T-helper 9 cell (primary cell): Measurements from ENCODE around the gene TBC1D4.
"Not testable (repeated sequence)": the region's sequence is repeated elsewhere in the genome, so short reads cannot be mapped to it uniquely, and the experiment has no call there.

Experiments used
- DNase-seq: peaks from one replicate; pipeline ENCODE4 v3.0.0-alpha.2; 2020

The TBC1D4 gene

DNA sequence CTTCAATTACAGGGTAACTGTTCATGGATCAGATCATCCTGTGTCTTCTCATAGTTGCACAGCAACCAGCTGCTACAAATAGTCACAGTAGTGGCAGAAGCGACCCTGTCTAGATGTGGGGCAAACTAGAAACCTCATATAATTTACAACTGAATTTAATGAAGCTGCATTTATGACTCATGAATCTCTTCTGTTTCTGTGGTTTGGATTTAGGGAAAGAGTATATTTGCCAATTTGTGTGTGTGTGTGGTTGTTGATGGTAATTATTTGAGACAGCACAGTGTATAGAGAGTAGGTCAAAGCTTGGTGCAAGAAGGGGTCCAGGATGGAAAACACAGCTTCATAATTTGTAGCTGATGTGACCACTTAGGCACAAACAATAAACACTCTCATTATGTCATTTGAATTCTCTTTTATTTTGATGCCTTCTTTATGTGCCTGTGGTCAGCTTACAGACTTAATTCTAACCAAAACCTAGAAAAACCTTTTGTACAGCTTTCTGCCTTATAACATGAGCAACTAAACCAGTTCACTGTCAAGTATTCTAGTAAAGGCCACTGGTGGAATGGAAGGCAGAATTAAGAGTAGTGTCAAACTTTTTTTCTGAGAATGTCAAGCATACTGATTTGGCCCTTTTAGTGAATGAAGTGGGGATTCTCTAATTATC lies 218.1 kb downstream of the TBC1D4 start:
- DNase-seq, result no peak

DNA sequence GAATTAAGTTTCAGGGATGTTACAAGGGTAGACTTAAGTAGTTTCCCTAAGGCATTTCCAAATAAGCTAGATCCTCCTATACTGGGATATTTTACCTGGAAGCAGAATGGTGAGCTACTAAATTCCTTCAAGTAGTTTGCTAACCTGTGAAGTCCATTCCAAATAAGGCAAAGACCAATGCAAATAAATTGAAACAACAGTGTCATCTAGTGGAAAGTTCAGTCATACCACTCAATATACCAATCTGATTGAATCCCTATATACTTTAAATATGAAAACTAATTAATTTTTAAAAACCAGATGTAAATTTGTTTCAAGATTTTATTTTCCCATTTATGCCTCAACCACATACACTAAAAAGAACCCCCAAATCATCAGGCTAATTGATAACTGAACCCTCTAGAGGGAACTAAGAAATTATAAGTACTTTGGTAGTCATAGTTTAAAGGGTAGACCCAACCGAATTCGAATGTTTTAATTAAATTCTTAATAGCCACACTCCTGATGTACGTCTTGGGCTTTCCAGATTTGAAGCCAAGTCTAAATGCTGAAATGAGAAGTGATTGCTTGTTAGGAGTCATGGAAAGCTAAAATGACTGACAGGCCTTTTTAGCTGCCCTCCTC lies 223.7 kb downstream of the TBC1D4 start:
- no peak for DNase-seq

DNA sequence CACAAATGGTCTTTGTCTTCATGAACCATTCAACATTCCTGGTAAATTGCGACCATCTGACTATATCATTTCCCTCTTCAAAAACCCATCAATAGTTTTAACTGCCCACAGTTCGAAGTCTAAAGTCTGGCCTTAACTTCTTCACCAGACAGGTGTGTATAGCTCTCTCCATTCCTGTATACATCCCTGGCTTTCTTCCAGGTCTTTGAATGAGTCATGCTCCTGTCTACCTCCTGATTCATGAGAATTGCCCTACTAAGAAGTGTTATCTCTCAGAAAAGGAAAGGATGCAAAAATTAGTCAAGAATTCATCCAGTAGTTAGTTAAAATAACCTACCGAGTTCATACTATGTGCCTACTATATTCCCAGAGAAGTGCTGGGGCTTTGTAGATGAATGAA lies 225.0 kb downstream of the TBC1D4 start:
- no peak for DNase-seq

DNA sequence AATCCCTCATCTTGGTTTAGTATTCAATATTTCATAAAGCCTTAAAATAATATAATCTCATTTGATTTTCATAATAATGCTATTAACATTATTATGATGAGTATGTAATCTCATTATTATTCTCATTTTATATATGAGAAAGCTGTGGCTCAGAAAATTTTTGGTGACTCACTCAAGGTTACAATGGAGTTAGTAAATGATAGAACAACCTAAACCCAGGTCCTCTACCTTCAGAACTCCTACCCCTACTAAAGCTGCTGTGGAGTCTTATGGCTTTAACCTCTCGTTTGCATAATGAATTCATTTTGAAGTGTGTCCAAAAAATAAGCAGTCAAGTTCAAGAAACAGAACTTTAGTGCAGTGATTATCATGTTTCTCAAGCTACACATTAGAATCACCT lies 226.3 kb downstream of the TBC1D4 start:
- DNase-seq, result no peak

DNA sequence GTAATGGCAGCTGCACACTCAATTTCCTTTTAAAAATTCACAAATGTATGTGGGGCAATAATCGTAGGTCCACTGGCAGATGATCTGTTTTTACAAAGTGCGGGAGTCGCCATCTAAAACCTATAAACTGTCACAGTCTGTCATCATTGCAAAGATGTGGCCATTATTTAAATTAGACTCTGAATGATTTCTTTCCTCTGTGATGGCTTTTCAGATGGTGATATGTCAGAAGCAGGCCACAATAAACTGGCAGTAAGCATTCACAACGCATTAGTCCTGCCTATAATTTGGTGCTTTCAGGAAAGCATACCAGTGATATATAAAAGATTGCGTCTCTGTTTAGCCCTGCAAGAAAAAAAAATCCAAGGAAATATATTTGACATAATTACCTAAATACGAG lies 226.8 kb downstream of the TBC1D4 start:
- no peak for DNase-seq

DNA sequence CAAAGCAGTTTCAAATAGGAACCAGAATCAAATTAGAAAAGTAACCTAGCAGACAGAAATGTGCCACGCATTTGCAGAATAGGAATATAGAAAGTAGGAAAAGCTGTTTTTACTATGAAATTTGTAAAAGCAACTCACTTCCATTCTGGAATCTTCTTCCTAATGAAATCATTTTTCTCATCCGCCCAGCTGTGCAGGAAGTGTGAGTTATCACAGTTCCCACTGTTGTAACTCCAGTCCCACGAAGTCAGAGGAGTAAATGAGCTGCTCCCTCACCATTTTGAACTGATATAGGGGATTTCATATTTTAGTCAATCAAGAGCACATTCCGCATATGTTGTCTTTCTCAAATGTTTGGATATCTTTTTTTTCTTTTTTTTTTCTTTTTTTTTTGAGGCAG lies 230.8 kb downstream of the TBC1D4 start:
- no peak for DNase-seq

DNA sequence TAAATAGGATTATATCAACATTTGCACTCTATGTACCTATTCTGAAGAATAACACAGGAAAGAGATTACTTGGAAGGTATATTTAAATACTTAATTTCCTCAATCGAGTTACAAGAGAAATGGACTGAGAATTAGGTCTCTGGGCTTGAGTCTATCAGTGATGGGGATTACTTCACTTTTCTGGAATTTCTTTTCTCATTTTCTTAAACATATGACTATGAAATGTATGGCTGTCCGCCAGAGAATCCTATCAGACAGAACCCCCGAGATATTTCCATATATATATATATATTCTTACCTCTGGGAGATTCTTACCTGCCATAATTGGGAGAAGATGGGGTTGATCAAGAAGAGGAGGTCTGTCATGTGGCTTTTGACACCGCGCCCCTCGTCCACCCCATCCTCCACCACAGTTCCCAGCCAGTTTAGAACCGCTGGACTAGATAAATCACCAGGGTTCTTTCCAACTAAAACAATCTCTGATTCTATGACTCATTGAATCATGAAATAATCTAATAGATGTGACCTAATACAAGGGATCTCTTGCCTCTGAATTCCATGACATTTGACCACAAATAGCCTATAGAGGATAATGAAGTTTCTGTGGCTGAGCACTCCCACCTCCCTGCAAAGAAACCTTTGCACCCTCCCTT lies 231.3 kb downstream of the TBC1D4 start:
- DNase-seq, result no peak

DNA sequence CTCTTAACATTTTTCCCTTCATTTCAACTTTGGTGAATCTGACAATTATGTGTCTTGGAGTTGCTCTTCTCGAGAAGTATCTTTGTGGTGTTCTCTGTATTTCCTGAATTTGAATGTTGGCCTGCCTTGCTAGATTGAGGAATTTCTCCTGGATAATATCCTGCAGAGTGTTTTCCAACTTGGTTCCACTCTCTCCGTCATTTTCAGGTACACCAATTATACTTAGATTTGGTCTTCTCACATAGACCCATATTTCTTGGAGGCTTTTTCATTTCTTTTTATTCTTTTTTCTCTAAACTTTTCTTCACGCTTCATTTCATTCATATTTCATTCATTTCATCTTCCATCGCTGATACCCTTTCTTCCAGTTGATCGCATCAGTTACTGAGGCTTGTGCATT lies 236.4 kb downstream of the TBC1D4 start:
- DNase-seq, result not testable (repeated sequence)

DNA sequence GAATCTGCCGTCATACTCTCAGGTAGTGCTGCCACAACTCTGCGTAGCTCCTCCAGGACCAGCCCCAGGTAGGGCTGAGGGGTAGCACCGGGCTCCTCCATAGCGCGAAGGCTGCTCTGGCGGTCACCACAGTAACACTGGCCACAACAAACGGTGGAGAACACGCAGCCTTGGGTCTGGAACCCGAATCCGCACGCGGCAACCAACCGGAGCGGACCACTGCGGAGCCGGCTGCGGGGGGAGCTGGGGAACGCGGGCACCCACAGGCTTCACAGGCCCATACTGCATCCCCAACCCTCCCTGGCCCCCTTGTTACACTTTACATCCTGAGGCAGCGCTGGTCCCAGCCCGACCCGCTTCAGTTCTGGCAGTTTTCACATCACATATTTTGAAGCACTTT lies 241.7 kb downstream of the TBC1D4 start:
- not testable (repeated sequence) for DNase-seq

DNA sequence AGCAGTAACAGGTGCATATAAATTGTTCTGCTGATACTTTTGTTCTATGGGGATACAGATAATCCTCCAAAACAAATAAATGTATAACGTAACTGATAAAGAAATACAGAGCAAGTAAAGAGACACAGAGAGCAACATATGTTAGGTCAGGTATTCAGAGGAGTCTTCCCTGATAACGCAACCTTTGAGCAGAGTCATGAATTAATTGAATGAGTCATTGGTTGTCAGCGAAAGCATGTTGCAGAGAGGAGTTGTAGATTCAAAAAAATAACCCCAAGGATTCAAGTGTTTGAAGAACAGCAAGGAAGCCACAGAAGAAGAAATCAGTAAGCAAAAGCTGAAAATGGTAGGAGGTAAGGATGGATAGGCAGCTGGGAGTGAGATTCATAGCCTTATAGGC lies 245.2 kb downstream of the TBC1D4 start:
- no peak for DNase-seq
